Measurements from ENCODE around the gene MYORG.

- no peak for TF ChIP-seq CTCF (IDR thresholded peaks at IDR 0.05; ENCODE audit: poor library complexity)
- TF ChIP-seq EZH2phosphoT487 (IDR thresholded peaks at IDR 0.05; ENCODE audit: low read depth, severe bottlenecking, unreplicated experiment), result no peak
These were observed 39.3 kb downstream of the MYORG start for GRCh38 chr9:34337403-34337802.
